Mammary epithelial cell (primary cell): Measurements from ENCODE around the gene CBX5.

Experiments
- CTCF ChIP-seq, 2 donors: IDR thresholded peaks in 1 of 2; conservative IDR thresholded peaks in 1 of 2; 2 replicates each; pipeline ENCODE4 v1.5.1; 2011 to 2012; ENCODE audit warnings: inconsistent platforms in 2 of 2, low read length in 2 of 2, mild to moderate bottlenecking in 2 of 2, control low read depth in 1 of 2, low read depth in 1 of 2; ENCODE audit not compliant: insufficient read depth in 1 of 2; ENCODE audit errors: extremely low read depth in 1 of 2
- EZH2 ChIP-seq: IDR thresholded peaks from 2 replicates; pipeline ENCODE4 v1.6.1; 2012; ENCODE audit warnings: low read length, inconsistent platforms, borderline replicate concordance

DNA sequence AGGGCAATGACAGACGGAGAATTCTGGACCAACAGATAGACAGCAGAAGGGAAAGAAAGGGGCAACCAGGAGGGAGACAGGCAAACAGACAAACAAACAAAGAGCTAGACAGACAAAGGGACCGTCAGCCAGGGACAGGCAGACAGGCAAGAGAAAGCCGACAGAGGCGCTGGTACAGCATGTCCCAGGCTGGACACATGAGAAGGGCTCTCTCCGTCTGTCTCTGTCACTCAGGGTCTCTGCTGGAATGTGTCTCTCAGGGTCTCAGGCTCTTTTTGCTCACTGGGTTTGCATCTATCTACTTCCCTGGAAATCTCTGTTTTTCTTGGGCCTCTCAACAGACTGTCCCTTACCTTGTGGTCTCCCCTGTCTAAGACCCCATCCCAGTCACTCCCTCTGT, 82.9 kb downstream of the CBX5 start:
- TF ChIP-seq CTCF (conservative IDR thresholded peaks at IDR 0.05 in 1 of 2, IDR thresholded peaks at IDR 0.05 in 1 of 2; ENCODE audit: extremely low read depth in 1 of 2, insufficient read depth in 1 of 2, low read depth in 1 of 2, low read length in 2 of 2) (no peak), EZH2 (no peak)
